Measurements from ENCODE around the gene CACNA1S. TPM values are rescaled to one million over a fixed set of nuclear protein-coding genes. Genes with fewer than 3 reads are reported as not detected.

Gene CACNA1S
- polyA plus RNA-seq, 4 donors = 0.32 to 0.57 (median 0.46) TPM

- no peak for DNase-seq (ENCODE audit: low read depth in 4 of 4, low spot score in 2 of 4)
Measured at GRCh38 chr1:201019321-201019977, 92.8 kb downstream of the CACNA1S start.

GRCh38 chr1:201017828-201018163 lies 94.4 kb downstream of the CACNA1S start:
- DNase-seq (ENCODE audit: low read depth in 4 of 4, low spot score in 2 of 4) = no peak

GRCh38 chr1:201016943-201017827 lies 95.0 kb downstream of the CACNA1S start:
- no peak for DNase-seq (ENCODE audit: low read depth in 4 of 4, low spot score in 2 of 4)

GRCh38 chr1:201016211-201016651 lies 96.0 kb downstream of the CACNA1S start:
- no peak for DNase-seq (ENCODE audit: low read depth in 4 of 4, low spot score in 2 of 4)

- no peak for DNase-seq (ENCODE audit: low read depth in 4 of 4, low spot score in 2 of 4)
Measured at GRCh38 chr1:201015551-201016091, 96.6 kb downstream of the CACNA1S start.

GRCh38 chr1:201014816-201015200 lies 97.4 kb downstream of the CACNA1S start:
- no peak for DNase-seq (ENCODE audit: low read depth in 4 of 4, low spot score in 2 of 4)

GRCh38 chr1:201013991-201014815 lies 98.0 kb downstream of the CACNA1S start:
- DNase-seq (ENCODE audit: low read depth in 4 of 4, low spot score in 2 of 4) = no peak

GRCh38 chr1:201013031-201013485 lies 99.2 kb downstream of the CACNA1S start:
- no peak for DNase-seq (ENCODE audit: low read depth in 4 of 4, low spot score in 2 of 4)

- DNase-seq (ENCODE audit: low read depth in 4 of 4, low spot score in 2 of 4) = no peak
Measured at GRCh38 chr1:201011616-201012015, 100.6 kb downstream of the CACNA1S start.

GRCh38 chr1:201009962-201010645 lies 102.1 kb downstream of the CACNA1S start:
- no peak for DNase-seq (ENCODE audit: low read depth in 4 of 4, low spot score in 2 of 4)

GRCh38 chr1:201008666-201009360 lies 103.4 kb downstream of the CACNA1S start:
- no peak for DNase-seq (ENCODE audit: low read depth in 4 of 4, low spot score in 2 of 4)

GRCh38 chr1:201007481-201007880 lies 104.7 kb downstream of the CACNA1S start:
- DNase-seq (ENCODE audit: low read depth in 4 of 4, low spot score in 2 of 4) = no peak

- no peak for DNase-seq (ENCODE audit: low read depth in 4 of 4, low spot score in 2 of 4)
Measured at GRCh38 chr1:201006450-201006849, 105.8 kb downstream of the CACNA1S start.

GRCh38 chr1:201004732-201005131 lies 107.5 kb downstream of the CACNA1S start:
- no peak for DNase-seq (ENCODE audit: low read depth in 4 of 4, low spot score in 2 of 4)

- DNase-seq (ENCODE audit: low read depth in 4 of 4, low spot score in 2 of 4) = no peak
Measured at GRCh38 chr1:201004154-201004553, 108.1 kb downstream of the CACNA1S start.

- DNase-seq (ENCODE audit: low read depth in 4 of 4, low spot score in 2 of 4) = no peak
Measured at GRCh38 chr1:201002510-201002909, 109.7 kb downstream of the CACNA1S start.

- no peak for DNase-seq (ENCODE audit: low read depth in 4 of 4, low spot score in 2 of 4)
Measured at GRCh38 chr1:201001962-201002361, 110.3 kb downstream of the CACNA1S start.

- no peak for DNase-seq (ENCODE audit: low read depth in 4 of 4, low spot score in 2 of 4)
Measured at GRCh38 chr1:201000391-201000790, 111.8 kb downstream of the CACNA1S start.

- no peak for DNase-seq (ENCODE audit: low read depth in 4 of 4, low spot score in 2 of 4)
Measured at GRCh38 chr1:200999667-201000066, 112.6 kb downstream of the CACNA1S start.

GRCh38 chr1:200998323-200998722 lies 113.9 kb downstream of the CACNA1S start:
- no peak for DNase-seq (ENCODE audit: low read depth in 4 of 4, low spot score in 2 of 4)

Data from left renal cortex interstitium (tissue), 4 donors.